Measurements from ENCODE around the gene NBPF1. TPM values are rescaled to one million over a fixed set of nuclear protein-coding genes. Genes with fewer than 3 reads are reported as not detected.
"Not testable (repeated sequence)": the region's sequence is repeated elsewhere in the genome, so short reads cannot be mapped to it uniquely, and the experiment has no call there.

The NBPF1 gene
- total RNA-seq, 1 donor from 2014 or later = 84.4 TPM

- DNase-seq = not testable (repeated sequence)
Measured at GRCh38 chr1:16641159-16641975, 28.0 kb upstream of the NBPF1 start.

- DNase-seq = not testable (repeated sequence)
Measured at GRCh38 chr1:16639091-16640031, 26.0 kb upstream of the NBPF1 start.

- DNase-seq = not testable (repeated sequence)
Measured at GRCh38 chr1:16637941-16638778, 24.8 kb upstream of the NBPF1 start.

GRCh38 chr1:16636551-16637195 is 23.3 kb upstream of the NBPF1 start:
- DNase-seq = not testable (repeated sequence)

GRCh38 chr1:16635959-16636358 is 22.6 kb upstream of the NBPF1 start:
- not testable (repeated sequence) for DNase-seq

GRCh38 chr1:16633540-16634282 is 20.3 kb upstream of the NBPF1 start:
- DNase-seq = not testable (repeated sequence)

- not testable (repeated sequence) for DNase-seq
Measured at GRCh38 chr1:16632044-16632850, 18.9 kb upstream of the NBPF1 start.

GRCh38 chr1:16631248-16632043 is 18.1 kb upstream of the NBPF1 start:
- no peak for DNase-seq

- no peak for DNase-seq
Measured at GRCh38 chr1:16630661-16631247, 17.4 kb upstream of the NBPF1 start.

- DNase-seq = not testable (repeated sequence)
Measured at GRCh38 chr1:16629916-16630530, 16.7 kb upstream of the NBPF1 start.

GRCh38 chr1:16628361-16629111 is 15.2 kb upstream of the NBPF1 start:
- DNase-seq = no peak

- not testable (repeated sequence) for DNase-seq
Measured at GRCh38 chr1:16626409-16626983, 13.1 kb upstream of the NBPF1 start.

GRCh38 chr1:16625497-16626408 is 12.4 kb upstream of the NBPF1 start:
- DNase-seq = no peak

- not testable (repeated sequence) for DNase-seq
Measured at GRCh38 chr1:16623812-16624719, 10.7 kb upstream of the NBPF1 start.

- not testable (repeated sequence) for DNase-seq
Measured at GRCh38 chr1:16623337-16623736, 10.0 kb upstream of the NBPF1 start.

Measured in occipital lobe (tissue), 2 donors.